Fibroblast of lung (primary cell): ENCODE measurements around the gene CLCF1.
"Not testable (repeated sequence)": the region's sequence is repeated elsewhere in the genome, so short reads cannot be mapped to it uniquely, and the experiment has no call there.

Experiments
- EZH2 ChIP-seq: IDR thresholded peaks from 2 replicates; pipeline ENCODE4 v1.5.1; 2012; ENCODE audit warnings: low read length, control low read depth, mild to moderate bottlenecking; ENCODE audit errors: missing control alignments
- TF ChIP-seq, protein P1 (sequence below), 2 donors: IDR thresholded peaks in 1 of 2; conservative IDR thresholded peaks in 1 of 2; 1 replicate in 1 of 2; 2 replicates in 1 of 2; pipeline ENCODE4 v1.5.1; 2011 to 2012; ENCODE audit warnings: low read length in 2 of 2, control low read depth in 1 of 2, inconsistent platforms in 1 of 2, low read depth in 1 of 2, mild to moderate bottlenecking in 1 of 2

DNA sequence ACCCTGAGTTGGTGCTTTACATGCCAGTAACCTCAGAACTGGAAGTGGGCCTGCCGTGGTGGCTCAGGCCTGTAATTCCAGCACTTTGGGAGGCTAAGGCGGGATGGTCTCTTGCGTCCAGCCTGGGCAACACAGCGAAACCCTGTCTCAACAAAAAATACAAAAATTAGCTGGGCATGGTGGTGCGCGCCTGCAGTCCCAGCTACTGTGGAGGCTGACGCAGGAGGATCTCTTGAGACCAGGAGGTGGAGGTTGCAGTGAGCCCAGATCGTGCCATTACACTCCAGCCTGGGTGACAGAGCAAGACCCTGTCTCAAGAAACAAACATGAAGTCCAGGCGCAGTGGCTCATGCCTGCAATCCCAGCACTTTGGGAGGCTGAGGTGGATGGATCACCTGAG is 29.7 kb upstream of the CLCF1 start:
- TF ChIP-seq, protein P1, sequence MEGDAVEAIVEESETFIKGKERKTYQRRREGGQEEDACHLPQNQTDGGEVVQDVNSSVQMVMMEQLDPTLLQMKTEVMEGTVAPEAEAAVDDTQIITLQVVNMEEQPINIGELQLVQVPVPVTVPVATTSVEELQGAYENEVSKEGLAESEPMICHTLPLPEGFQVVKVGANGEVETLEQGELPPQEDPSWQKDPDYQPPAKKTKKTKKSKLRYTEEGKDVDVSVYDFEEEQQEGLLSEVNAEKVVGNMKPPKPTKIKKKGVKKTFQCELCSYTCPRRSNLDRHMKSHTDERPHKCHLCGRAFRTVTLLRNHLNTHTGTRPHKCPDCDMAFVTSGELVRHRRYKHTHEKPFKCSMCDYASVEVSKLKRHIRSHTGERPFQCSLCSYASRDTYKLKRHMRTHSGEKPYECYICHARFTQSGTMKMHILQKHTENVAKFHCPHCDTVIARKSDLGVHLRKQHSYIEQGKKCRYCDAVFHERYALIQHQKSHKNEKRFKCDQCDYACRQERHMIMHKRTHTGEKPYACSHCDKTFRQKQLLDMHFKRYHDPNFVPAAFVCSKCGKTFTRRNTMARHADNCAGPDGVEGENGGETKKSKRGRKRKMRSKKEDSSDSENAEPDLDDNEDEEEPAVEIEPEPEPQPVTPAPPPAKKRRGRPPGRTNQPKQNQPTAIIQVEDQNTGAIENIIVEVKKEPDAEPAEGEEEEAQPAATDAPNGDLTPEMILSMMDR (conservative IDR thresholded peaks at IDR 0.05 in 1 of 2, IDR thresholded peaks at IDR 0.05 in 1 of 2; ENCODE audit: low read depth in 1 of 2, low read length in 2 of 2): not testable (repeated sequence)
- TF ChIP-seq EZH2: not testable (repeated sequence)
